Measurements from ENCODE around the gene TMEM229B. TPM values are rescaled to one million over a fixed set of nuclear protein-coding genes. Genes with fewer than 3 reads are reported as not detected.

The TMEM229B gene
- total RNA-seq, 1 donor from 2014 or later = 3.7 TPM

DNA sequence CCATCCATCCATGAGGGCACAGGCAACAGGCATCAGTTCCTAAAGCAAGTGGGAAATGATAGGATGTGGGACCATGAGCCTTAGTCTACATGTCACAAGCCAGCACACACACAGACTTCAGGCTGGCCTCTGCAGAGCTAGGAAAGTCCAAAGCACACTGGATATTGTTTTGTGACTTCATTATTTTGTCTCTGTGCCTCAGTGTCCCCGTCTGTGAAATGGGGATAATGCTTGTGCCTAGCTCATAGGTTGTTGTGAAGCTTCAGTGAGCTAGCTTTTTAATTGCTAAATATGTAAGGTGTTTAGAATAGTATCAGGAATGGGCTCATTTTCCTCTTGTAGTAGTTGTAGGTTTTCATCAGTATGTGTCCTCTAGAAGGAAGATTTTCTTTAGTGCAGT lies 49.6 kb downstream of the TMEM229B start:
- intact Hi-C loops (cut with micrococcal nuclease) = no loop called here
- TF ChIP-seq, protein P1, sequence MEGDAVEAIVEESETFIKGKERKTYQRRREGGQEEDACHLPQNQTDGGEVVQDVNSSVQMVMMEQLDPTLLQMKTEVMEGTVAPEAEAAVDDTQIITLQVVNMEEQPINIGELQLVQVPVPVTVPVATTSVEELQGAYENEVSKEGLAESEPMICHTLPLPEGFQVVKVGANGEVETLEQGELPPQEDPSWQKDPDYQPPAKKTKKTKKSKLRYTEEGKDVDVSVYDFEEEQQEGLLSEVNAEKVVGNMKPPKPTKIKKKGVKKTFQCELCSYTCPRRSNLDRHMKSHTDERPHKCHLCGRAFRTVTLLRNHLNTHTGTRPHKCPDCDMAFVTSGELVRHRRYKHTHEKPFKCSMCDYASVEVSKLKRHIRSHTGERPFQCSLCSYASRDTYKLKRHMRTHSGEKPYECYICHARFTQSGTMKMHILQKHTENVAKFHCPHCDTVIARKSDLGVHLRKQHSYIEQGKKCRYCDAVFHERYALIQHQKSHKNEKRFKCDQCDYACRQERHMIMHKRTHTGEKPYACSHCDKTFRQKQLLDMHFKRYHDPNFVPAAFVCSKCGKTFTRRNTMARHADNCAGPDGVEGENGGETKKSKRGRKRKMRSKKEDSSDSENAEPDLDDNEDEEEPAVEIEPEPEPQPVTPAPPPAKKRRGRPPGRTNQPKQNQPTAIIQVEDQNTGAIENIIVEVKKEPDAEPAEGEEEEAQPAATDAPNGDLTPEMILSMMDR (IDR thresholded peaks at IDR 0.05) = no peak

DNA sequence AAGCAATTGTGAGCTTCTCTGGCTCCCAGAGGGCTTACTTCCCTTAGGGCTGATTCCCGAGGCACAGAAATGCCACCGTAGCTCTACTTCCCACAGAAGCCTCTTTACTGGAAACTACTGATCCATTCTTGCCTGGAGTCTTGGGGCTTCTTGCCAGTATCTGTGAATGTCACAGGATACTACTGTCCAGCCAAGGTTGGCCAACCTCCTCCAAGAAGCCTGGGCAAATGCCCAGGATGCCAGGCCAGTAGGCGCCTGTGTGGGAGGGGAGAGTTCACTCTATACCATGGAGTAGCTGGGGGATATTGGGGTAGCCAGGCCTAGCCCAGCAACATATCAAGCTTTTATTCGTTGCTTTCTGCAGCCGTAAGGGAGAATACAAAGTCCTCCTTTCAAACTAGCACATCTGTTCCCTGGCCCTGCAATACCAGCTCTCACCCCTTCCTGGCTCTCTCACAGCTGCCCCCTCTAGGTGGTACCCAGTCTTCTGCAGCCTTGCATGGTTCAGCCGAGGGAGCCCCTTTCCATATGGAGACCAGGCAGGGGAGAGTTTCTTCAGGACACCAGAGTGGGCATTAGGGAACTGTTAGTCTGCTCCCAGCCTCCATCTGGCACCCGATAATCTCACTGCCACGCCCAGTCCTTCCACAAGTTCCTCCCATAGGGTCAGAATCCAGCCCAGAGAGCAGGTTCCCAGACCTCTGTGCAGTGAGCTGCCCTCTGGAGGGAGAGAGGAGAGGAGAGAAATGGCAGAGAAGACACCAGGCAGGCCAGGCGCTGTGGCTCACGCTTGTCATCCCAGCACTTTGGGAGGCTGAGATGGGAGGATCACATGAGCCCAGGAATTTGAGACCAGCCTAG lies 52.3 kb downstream of the TMEM229B start:
- ChIA-PET CTCF (interaction anchor here (2.7 kb wide), 1 partner anchor 136 kb away, joined by 9 read pairs; no protein-coding TSS in a partner anchor), POLR2A (no interaction called here)
- DNase-seq (no peak), ATAC-seq (ENCODE audit: low read depth) (no peak)
- Mint-ChIP-seq H3K27me3 (peaks cover 7% of the 10 kb centered on the region), H3K36me3 (ENCODE audit: low read depth) (no peaks in the 10 kb centered on the region), H3K4me1 (no peaks in the 10 kb centered on the region), H3K27ac (no peak overlapping the region), H3K4me3 (no peak overlapping the region), H3K9me3 (no peaks in the 10 kb centered on the region)
- intact Hi-C loops (cut with micrococcal nuclease) = no loop called here
- TF ChIP-seq, protein P1 (IDR thresholded peaks at IDR 0.05) = no peak

More for the DNA sequence above, 49.6 kb downstream of the TMEM229B start:
- H3K36me3 Mint-ChIP-seq (ENCODE audit: low read depth) = no peaks in the 10 kb centered on the region
- CTCF ChIA-PET = interaction anchor here (0.7 kb wide), 1 partner anchor 132 kb away, joined by 3 read pairs; no protein-coding TSS in a partner anchor
- no peaks in the 10 kb centered on the region for H3K9me3 Mint-ChIP-seq
- peaks cover 10% of the 10 kb centered on the region for H3K27me3 Mint-ChIP-seq
- no peaks in the 10 kb centered on the region for H3K4me1 Mint-ChIP-seq
- DNase-seq (no peak), ATAC-seq (ENCODE audit: low read depth) (no peak)
- POLR2A ChIA-PET = interaction anchor here (0.5 kb wide), 1 partner anchor 223 kb away, joined by 3 read pairs; no protein-coding TSS in a partner anchor
- no peak overlapping the region for H3K27ac Mint-ChIP-seq
- no peak overlapping the region for H3K4me3 Mint-ChIP-seq

DNA sequence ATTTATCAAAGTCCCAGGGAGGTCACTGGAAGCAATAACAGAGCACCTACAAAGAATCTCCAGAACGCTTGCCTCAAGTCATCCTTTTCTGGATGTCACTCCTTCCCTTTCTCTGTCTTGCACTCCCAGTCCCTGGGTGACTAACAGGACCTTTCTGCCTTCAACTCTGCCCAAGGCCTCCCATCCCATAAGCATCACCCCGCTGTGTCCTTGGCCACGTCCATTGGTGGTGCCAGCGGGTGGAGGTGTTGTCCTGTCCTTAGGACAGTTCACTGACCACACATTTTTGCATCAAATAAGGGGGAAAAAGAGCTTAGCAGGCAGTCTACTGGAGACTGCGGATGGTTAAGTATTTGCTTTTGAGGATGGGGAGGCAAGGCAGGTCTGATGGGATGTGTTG lies 52.9 kb downstream of the TMEM229B start:
- DNase-seq = no peak
- Mint-ChIP-seq H3K27me3 (peaks cover 7% of the 10 kb centered on the region), H3K27ac (no peak overlapping the region), H3K4me3 (no peak overlapping the region), H3K36me3 (ENCODE audit: low read depth) (no peaks in the 10 kb centered on the region), H3K9me3 (no peaks in the 10 kb centered on the region), H3K4me1 (no peaks in the 10 kb centered on the region)
- POLR2A ChIA-PET = no interaction called here
- intact Hi-C loops (cut with micrococcal nuclease) = no loop called here
- TF ChIP-seq, protein P1 (IDR thresholded peaks at IDR 0.05) = no peak
- CTCF ChIA-PET = interaction anchor here (2.7 kb wide), 1 partner anchor 136 kb away, joined by 9 read pairs; no protein-coding TSS in a partner anchor
- no peak for ATAC-seq (ENCODE audit: low read depth)

DNA sequence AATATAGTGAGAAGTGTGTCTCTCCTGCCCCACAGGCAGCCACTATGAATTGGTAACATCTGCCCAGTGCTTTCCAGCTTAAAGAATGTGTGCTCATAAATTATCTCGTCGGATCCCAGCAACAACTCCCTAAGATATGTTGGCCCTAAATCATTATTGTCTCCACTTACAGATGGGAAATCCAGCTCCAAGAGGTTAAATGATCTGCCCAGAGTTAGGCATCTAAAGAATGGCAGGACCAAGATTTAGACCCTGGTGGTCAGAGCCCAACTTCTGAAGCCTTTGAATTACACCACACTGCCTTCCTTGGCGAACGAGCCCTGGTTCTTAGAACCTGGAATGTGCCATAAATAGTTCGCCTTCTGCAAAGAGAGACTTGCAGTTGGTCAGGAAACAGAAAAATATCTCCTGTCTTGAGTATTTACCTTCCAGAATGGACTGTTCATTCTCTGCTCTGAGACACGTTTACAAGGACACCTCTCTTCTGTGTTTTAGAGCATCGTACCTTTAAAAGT lies 56.4 kb downstream of the TMEM229B start:
- H3K27me3 Mint-ChIP-seq = peaks cover 3% of the 10 kb centered on the region
- ChIA-PET POLR2A (no interaction called here), CTCF (interaction anchor here (3.7 to 9.6 kb wide), 2 partner anchors 94 to 137 kb away, joined by 10 to 339 read pairs; no protein-coding TSS in a partner anchor)
- peaks cover 2% of the 10 kb centered on the region for H3K4me1 Mint-ChIP-seq
- DNase-seq = no peak
- TF ChIP-seq, protein P1 (IDR thresholded peaks at IDR 0.05) = no peak
- H3K9me3 Mint-ChIP-seq = no peaks in the 10 kb centered on the region
- H3K4me3 Mint-ChIP-seq = no peak overlapping the region
- H3K27ac Mint-ChIP-seq = no peak overlapping the region
- no peak for ATAC-seq (ENCODE audit: low read depth)
- H3K36me3 Mint-ChIP-seq (ENCODE audit: low read depth) = no peaks in the 10 kb centered on the region
- intact Hi-C loops (cut with micrococcal nuclease) = no loop called here

Data from activated B cell treated with CpG ODN at 0.5 μM for 24 hours (primary cell).